ENCODE data around the gene POLR1F. TPM values are rescaled to one million over a fixed set of nuclear protein-coding genes. Genes with fewer than 3 reads are reported as not detected.

POLR1F gene
- total and polyA plus RNA-seq, 2 donors (not counting 1 experiment from before 2014, with no cell fraction given): 10.6 to 13.8 TPM

GRCh38 chr7:19744075-19744474, 35.2 kb upstream of the POLR1F start:
- Histone ChIP-seq H3K9me3 (ENCODE audit: control extremely low read depth in 1 of 3, control insufficient read depth in 2 of 3, insufficient read depth in 1 of 3, low read length in 2 of 3) (no peaks in the 10 kb centered on the region), H3K27ac (ENCODE audit: low read length in 2 of 2) (no peak overlapping the region), H3K79me2 (ENCODE audit: control insufficient read depth, insufficient read depth, low read length) (no peaks in the 10 kb centered on the region), H3K4me2 (replicated peaks; ENCODE audit: low read depth, low read length, poor library complexity, severe bottlenecking) (no peak overlapping the region), H3K4me3 (ENCODE audit: control extremely low read depth in 1 of 5, extremely low read depth in 1 of 5, insufficient read depth in 1 of 5, low read depth in 2 of 5, low read length in 4 of 5) (no peak overlapping the region), H3K27me3 (replicated peaks in 1 of 4; ENCODE audit: control extremely low read depth in 1 of 4, control insufficient read depth in 3 of 4, insufficient read depth in 4 of 4, low read length in 3 of 4) (no peaks in the 10 kb centered on the region), H2AFZ (ENCODE audit: insufficient read depth, low read depth, low read length, poor library complexity, severe bottlenecking) (no peak overlapping the region), H3K36me3 (replicated peaks in 1 of 2; ENCODE audit: control extremely low read depth in 1 of 2, control insufficient read depth in 1 of 2, extremely low read depth in 1 of 2, insufficient read depth in 2 of 2, low read length in 1 of 2) (no peaks in the 10 kb centered on the region), H4K20me1 (ENCODE audit: control insufficient read depth, insufficient read depth, low read length, poor library complexity, severe bottlenecking) (no peaks in the 10 kb centered on the region), H3K4me1 (ENCODE audit: control insufficient read depth in 2 of 2, insufficient read depth in 2 of 2, low read length in 2 of 2) (no peaks in the 10 kb centered on the region), H3K9ac (ENCODE audit: low read length) (no peak overlapping the region)
- ATAC-seq (ENCODE audit: low read depth) (no peak), DNase-seq (no peak)
- intact Hi-C loops (cut with micrococcal nuclease): no loop called here
- Mint-ChIP-seq H3K27ac (no peak overlapping the region), H3K9me3 (ENCODE audit: insufficient read depth) (no peaks in the 10 kb centered on the region), H3K4me1 (no peaks in the 10 kb centered on the region), H3K4me3 (no peak overlapping the region), H3K27me3 (peaks cover 7% of the 10 kb centered on the region)
- TF ChIP-seq EZH2 (IDR thresholded peaks at IDR 0.05; ENCODE audit: borderline replicate concordance, insufficient read depth, low read depth, low read length, poor library complexity, severe bottlenecking) (no peak), CTCF (IDR thresholded peaks at IDR 0.05) (no peak)
- WGBS (ENCODE audit: insufficient coverage): no CpG with 5 or more reads among the region's 1 CpG
- CTCF ChIA-PET: interaction anchor here (5.7 kb wide), 1 partner anchor 855 kb away, joined by 102 read pairs; no protein-coding TSS in a partner anchor
- POLR2A ChIA-PET: no interaction called here

GRCh38 chr7:19728716-19729115, 19.9 kb upstream of the POLR1F start:
- no peaks in the 10 kb centered on the region for H3K4me1 Mint-ChIP-seq
- no peak overlapping the region for H3K4me3 Mint-ChIP-seq
- no peak overlapping the region for H3K4me3 ChIP-seq (ENCODE audit: control extremely low read depth in 1 of 5, extremely low read depth in 1 of 5, insufficient read depth in 1 of 5, low read depth in 2 of 5, low read length in 4 of 5)
- H4K20me1 ChIP-seq (ENCODE audit: control insufficient read depth, insufficient read depth, low read length, poor library complexity, severe bottlenecking): no peaks in the 10 kb centered on the region
- intact Hi-C loops (cut with micrococcal nuclease): no loop called here
- ATAC-seq (ENCODE audit: low read depth): no peak
- ChIA-PET POLR2A (no interaction called here), CTCF (interaction anchor here (1.5 kb wide), 1 partner anchor 870 kb away, joined by 4 read pairs; no protein-coding TSS in a partner anchor)
- H3K9me3 Mint-ChIP-seq (ENCODE audit: insufficient read depth): no peaks in the 10 kb centered on the region
- H3K27me3 Mint-ChIP-seq: peaks cover 54% of the 10 kb centered on the region
- H3K27me3 ChIP-seq (replicated peaks in 1 of 4; ENCODE audit: control extremely low read depth in 1 of 4, control insufficient read depth in 3 of 4, insufficient read depth in 4 of 4, low read length in 3 of 4): peaks cover 0 to 5% (median 0%) of the 10 kb centered on the region in 4 experiments
- no peaks in the 10 kb centered on the region for H3K9me3 ChIP-seq (ENCODE audit: control extremely low read depth in 1 of 3, control insufficient read depth in 2 of 3, insufficient read depth in 1 of 3, low read length in 2 of 3)
- DNase-seq: no peak
- no peaks in the 10 kb centered on the region for H3K4me1 ChIP-seq (ENCODE audit: control insufficient read depth in 2 of 2, insufficient read depth in 2 of 2, low read length in 2 of 2)
- 86% methylated on average over 2 of the region's 3 CpGs for WGBS (ENCODE audit: insufficient coverage)
- H2AFZ ChIP-seq (ENCODE audit: insufficient read depth, low read depth, low read length, poor library complexity, severe bottlenecking): no peak overlapping the region
- H3K79me2 ChIP-seq (ENCODE audit: control insufficient read depth, insufficient read depth, low read length): no peaks in the 10 kb centered on the region
- no peak overlapping the region for H3K27ac ChIP-seq (ENCODE audit: low read length in 2 of 2)
- TF ChIP-seq CTCF (IDR thresholded peaks at IDR 0.05): no peak
- TF ChIP-seq EZH2 (IDR thresholded peaks at IDR 0.05; ENCODE audit: borderline replicate concordance, insufficient read depth, low read depth, low read length, poor library complexity, severe bottlenecking): no peak
- no peak overlapping the region for H3K27ac Mint-ChIP-seq
- H3K4me2 ChIP-seq (replicated peaks; ENCODE audit: low read depth, low read length, poor library complexity, severe bottlenecking): no peak overlapping the region
- H3K36me3 ChIP-seq (replicated peaks in 1 of 2; ENCODE audit: control extremely low read depth in 1 of 2, control insufficient read depth in 1 of 2, extremely low read depth in 1 of 2, insufficient read depth in 2 of 2, low read length in 1 of 2): no peaks in the 10 kb centered on the region
- no peak overlapping the region for H3K9ac ChIP-seq (ENCODE audit: low read length)
